DOHH2 (cell line): ENCODE measurements around the gene TEX264.

Experiments used
- EZH2phosphoT487 ChIP-seq: fragments of 200-600 bp; sonication (generic); IDR thresholded peaks from 2 replicates; pipeline ENCODE4 v1.6.1; 2017; ENCODE audit warnings: borderline replicate concordance, mild to moderate bottlenecking, antibody characterized with exemption, low read length, moderate library complexity, mixed read lengths
- TF ChIP-seq, protein P1 (sequence below): fragments of 200-600 bp; sonication (generic); IDR thresholded peaks from one replicate; pipeline ENCODE4 v1.5.1; 2014; ENCODE audit warnings: antibody characterized with exemption, mild to moderate bottlenecking, low read depth, low read length; ENCODE audit not compliant: poor library complexity, severe bottlenecking

DNA sequence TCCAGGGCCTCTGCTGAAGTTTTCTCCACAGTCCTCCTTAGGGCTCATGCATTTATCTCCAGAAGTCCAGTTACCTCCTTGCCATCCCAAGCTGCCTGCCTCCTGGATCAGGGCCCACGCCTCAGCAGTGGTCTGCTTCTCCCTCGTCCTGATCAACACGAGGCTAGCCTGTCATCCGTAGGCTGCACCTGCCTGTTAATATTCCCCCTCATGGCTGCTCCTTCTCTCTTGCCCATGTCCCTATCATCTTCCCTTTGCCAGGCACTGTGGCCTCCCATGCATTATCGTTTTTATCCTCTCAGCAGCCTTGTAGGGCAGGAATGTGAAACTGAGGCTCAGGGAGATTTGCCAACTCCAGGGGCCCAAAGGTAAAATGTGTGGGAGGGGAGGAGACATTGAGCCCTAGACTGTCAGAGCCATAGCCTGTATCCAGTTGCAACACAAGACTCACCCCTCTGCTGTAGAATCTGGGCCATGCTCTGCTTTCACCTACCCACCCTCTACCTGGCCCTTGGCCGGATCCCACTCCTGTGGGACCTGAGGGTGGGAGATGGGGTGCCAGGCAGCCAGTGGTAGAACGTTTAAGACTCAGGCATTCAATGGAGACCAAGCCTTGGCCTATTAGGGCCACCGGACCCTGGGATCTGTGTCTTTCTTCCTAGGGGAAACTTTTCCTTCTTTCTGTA is 40.4 kb downstream of the TEX264 start:
- TF ChIP-seq, protein P1, sequence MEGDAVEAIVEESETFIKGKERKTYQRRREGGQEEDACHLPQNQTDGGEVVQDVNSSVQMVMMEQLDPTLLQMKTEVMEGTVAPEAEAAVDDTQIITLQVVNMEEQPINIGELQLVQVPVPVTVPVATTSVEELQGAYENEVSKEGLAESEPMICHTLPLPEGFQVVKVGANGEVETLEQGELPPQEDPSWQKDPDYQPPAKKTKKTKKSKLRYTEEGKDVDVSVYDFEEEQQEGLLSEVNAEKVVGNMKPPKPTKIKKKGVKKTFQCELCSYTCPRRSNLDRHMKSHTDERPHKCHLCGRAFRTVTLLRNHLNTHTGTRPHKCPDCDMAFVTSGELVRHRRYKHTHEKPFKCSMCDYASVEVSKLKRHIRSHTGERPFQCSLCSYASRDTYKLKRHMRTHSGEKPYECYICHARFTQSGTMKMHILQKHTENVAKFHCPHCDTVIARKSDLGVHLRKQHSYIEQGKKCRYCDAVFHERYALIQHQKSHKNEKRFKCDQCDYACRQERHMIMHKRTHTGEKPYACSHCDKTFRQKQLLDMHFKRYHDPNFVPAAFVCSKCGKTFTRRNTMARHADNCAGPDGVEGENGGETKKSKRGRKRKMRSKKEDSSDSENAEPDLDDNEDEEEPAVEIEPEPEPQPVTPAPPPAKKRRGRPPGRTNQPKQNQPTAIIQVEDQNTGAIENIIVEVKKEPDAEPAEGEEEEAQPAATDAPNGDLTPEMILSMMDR: no peak
- no peak for TF ChIP-seq EZH2phosphoT487
